SJSA1 (cell line): ENCODE measurements around the gene NEURL2. TPM values are rescaled to one million over a fixed set of nuclear protein-coding genes. Genes with fewer than 3 reads are reported as not detected.

Source experiments
- DNase-seq, 2 experiments: peaks; one replicate each; pipeline ENCODE4 v3.0.0-alpha.2; 2015 to 2020; ENCODE audit warnings: low spot score in 2 of 2, low read depth in 1 of 2
- H3K27ac ChIP-seq: fragments of 250-450 bp; sonication (Bioruptor Pico); 2 replicates; pipeline ENCODE4 v1.5.1; 2020; ENCODE audit warnings: mild to moderate bottlenecking, moderate library complexity
- H3K27me3 ChIP-seq: fragments of 250-450 bp; sonication (Bioruptor Pico); replicated peaks from 2 replicates; pipeline ENCODE4 v1.5.1; 2020; ENCODE audit warnings: mild to moderate bottlenecking, moderate library complexity
- H3K36me3 ChIP-seq: fragments of 250-450 bp; sonication (Bioruptor Pico); 2 replicates; pipeline ENCODE4 v1.5.1; 2020; ENCODE audit warnings: mild to moderate bottlenecking
- H3K4me1 ChIP-seq: fragments of 250-450 bp; sonication (Bioruptor Pico); replicated peaks from 2 replicates; pipeline ENCODE4 v1.6.1; 2021; ENCODE audit warnings: mild to moderate bottlenecking
- H3K4me3 ChIP-seq: fragments of 250-450 bp; sonication (Bioruptor Pico); 2 replicates; pipeline ENCODE4 v1.5.1; 2020; ENCODE audit warnings: mild to moderate bottlenecking
- H3K9me3 ChIP-seq: fragments of 250-450 bp; sonication (Bioruptor Pico); replicated peaks from 2 replicates; pipeline ENCODE4 v1.5.1; 2020; ENCODE audit warnings: mild to moderate bottlenecking
- total RNA-seq: library from RNA; depleted of rRNA; stranded (reverse); fragments of >200 nt; shearing (Covaris generic); gene quantifications from 2 replicates; pipeline ENCODE4 v1.2.3, GENCODE V29; 2014; rRNA removed

NEURL2 gene
- total RNA-seq, 1 experiment from 2014 or later: 1.9 TPM

GRCh38 chr20:45843506-45843905 is 47.5 kb downstream of the NEURL2 start:
- no peak for DNase-seq
- H3K4me3 ChIP-seq: no peak overlapping the region
- no peaks in the 10 kb centered on the region for H3K4me1 ChIP-seq
- H3K27ac ChIP-seq: no peak overlapping the region
- H3K9me3 ChIP-seq: no peaks in the 10 kb centered on the region
- peaks cover 70% of the 10 kb centered on the region for H3K36me3 ChIP-seq
- H3K27me3 ChIP-seq: no peaks in the 10 kb centered on the region

DNA sequence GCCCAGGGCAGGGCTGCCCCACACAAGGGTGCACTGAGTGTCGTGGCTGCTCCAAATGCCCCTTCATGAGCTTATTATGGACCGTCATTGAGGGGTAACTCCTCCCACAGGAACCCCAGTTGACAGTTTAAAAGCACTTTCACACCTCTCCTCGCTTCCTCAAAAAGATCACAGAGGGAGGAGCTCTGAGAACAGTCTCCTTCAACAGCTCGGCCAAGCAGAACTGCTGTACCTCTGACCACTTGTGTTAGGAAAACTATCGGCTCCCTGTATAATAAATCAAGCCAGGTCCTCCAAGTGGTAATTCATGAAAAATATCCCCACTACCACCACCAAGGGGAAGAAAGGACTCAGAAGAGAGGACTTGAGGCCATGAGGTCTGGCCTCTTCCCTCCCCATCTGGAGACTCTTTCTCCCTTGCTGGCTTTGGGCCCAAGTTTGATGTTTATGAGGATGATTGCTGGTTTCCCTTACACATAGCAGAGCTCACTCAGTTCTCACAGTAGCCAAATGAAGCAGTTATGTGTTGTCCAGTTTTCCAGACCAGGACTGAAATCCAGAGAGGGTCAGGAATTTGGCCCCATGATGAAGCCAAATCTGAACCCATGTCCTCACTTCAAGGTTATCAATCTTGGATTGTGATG is 48.7 kb downstream of the NEURL2 start:
- no peaks in the 10 kb centered on the region for H3K4me1 ChIP-seq
- peaks cover 69% of the 10 kb centered on the region for H3K36me3 ChIP-seq
- no peaks in the 10 kb centered on the region for H3K27me3 ChIP-seq
- no peak for DNase-seq
- H3K27ac ChIP-seq: no peak overlapping the region
- no peak overlapping the region for H3K4me3 ChIP-seq
- no peaks in the 10 kb centered on the region for H3K9me3 ChIP-seq

DNA sequence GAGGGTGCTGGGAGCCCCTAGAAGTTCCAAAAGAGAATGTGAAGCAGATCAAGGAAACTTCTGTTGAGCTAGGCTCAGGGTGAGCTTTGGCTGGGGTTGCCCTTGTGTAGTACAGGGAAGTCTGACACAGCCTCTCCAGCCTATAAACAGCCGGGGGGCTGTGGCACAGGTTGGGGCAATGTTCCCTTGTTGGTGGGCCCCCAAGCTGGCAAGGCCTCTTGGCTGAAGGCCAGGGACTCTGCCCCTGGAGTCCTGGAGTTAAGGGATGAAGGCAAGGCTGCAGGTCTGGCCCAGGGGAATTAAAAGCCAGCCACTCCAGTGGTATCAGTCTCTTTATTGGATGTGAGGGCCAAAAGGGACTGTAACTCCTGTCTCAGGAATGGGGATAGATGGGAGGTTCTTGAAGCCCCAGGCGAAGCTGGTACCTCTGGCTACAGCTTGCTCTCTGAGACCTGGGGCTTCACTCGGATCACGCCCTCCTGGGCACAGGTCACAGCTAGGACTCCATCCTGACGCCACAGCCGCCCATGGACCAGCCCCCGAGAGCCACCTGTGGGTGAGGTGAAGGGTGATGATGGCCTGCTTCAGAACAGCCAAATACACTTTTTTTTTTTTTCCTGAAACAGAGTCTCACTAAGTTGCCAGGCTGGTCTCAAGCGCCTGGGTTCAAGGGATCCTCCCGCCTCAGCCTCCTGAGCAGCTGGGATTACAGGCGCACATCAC is 49.4 kb downstream of the NEURL2 start:
- Histone ChIP-seq H3K4me1 (no peaks in the 10 kb centered on the region), H3K36me3 (peaks cover 66% of the 10 kb centered on the region), H3K27ac (no peak overlapping the region)

GRCh38 chr20:45840700-45841198 is 50.3 kb downstream of the NEURL2 start:
- Histone ChIP-seq H3K4me1 (0 out of 2 replicates have a peak, but pooled peaks cover 2% of the 10 kb centered on the region), H3K4me3 (no peak overlapping the region), H3K36me3 (peaks cover 61% of the 10 kb centered on the region), H3K27me3 (no peaks in the 10 kb centered on the region), H3K9me3 (no peaks in the 10 kb centered on the region), H3K27ac (no peak overlapping the region)
- DNase-seq: no peak

More for the DNA sequence above, 49.4 kb downstream of the NEURL2 start:
- Histone ChIP-seq H3K9me3 (no peaks in the 10 kb centered on the region), H3K27me3 (no peaks in the 10 kb centered on the region), H3K4me3 (no peak overlapping the region)
- DNase-seq: no peak

Other genes with a start within 250 kb of the NEURL2 start
- gene WFDC11, start 221.0 kb downstream of the NEURL2 start, total RNA-seq: not detected in 2 replicates
- gene WFDC13, start 189.2 kb downstream of the NEURL2 start, total RNA-seq: not detected in 2 replicates
- not detected in 2 replicates for gene WFDC10B, start 186.2 kb downstream of the NEURL2 start, total RNA-seq
- not detected in 2 replicates for gene SPINT4, start 168.9 kb downstream of the NEURL2 start, total RNA-seq
- gene WFDC3, start 99.3 kb downstream of the NEURL2 start, total RNA-seq: not detected in 2 replicates
- gene DNTTIP1, start 99.3 kb downstream of the NEURL2 start, total RNA-seq: 11.1 and 19.2 TPM in 2 replicates
- gene UBE2C, start 78.6 kb downstream of the NEURL2 start, total RNA-seq: 187 and 249 TPM in 2 replicates
- gene TNNC2, start 63.9 kb downstream of the NEURL2 start, total RNA-seq: not detected in 2 replicates
- 19.7 and 55.0 TPM in 2 replicates for gene SNX21, start 57.4 kb downstream of the NEURL2 start, total RNA-seq
- 41.8 and 56.3 TPM in 2 replicates for gene ACOT8, start 33.8 kb downstream of the NEURL2 start, total RNA-seq
- 3.6 and 4.9 TPM in 2 replicates for gene ZSWIM3, start 33.6 kb downstream of the NEURL2 start, total RNA-seq
- 3.9 and 11.7 TPM in 2 replicates for gene ZSWIM1, start 10.0 kb downstream of the NEURL2 start, total RNA-seq
- gene SPATA25, start 3.6 kb downstream of the NEURL2 start, total RNA-seq: 0.89 TPM in 1 of 2 replicates, not detected in the other
- gene CTSA, start 127 bp upstream of the NEURL2 start, total RNA-seq: 50.2 and 76.8 TPM in 2 replicates
- gene PLTP, start 20.9 kb upstream of the NEURL2 start, total RNA-seq: 4.2 and 6.6 TPM in 2 replicates
- gene PCIF1, start 43.5 kb upstream of the NEURL2 start, total RNA-seq: 5.2 and 9.6 TPM in 2 replicates
- gene ZNF335, start 81.0 kb upstream of the NEURL2 start, total RNA-seq: 8.1 and 12.2 TPM in 2 replicates
- not detected in 2 replicates for gene MMP9, start 117.7 kb upstream of the NEURL2 start, total RNA-seq
- not detected in 2 replicates for gene SLC12A5, start 138.0 kb upstream of the NEURL2 start, total RNA-seq
- gene NCOA5, start 198.8 kb upstream of the NEURL2 start, total RNA-seq: 17.0 and 25.8 TPM in 2 replicates
- 0.05 TPM in 1 of 2 replicates, not detected in the other for gene CD40, start 227.1 kb upstream of the NEURL2 start, total RNA-seq